ENCODE results near the gene RFX7.

DNA sequence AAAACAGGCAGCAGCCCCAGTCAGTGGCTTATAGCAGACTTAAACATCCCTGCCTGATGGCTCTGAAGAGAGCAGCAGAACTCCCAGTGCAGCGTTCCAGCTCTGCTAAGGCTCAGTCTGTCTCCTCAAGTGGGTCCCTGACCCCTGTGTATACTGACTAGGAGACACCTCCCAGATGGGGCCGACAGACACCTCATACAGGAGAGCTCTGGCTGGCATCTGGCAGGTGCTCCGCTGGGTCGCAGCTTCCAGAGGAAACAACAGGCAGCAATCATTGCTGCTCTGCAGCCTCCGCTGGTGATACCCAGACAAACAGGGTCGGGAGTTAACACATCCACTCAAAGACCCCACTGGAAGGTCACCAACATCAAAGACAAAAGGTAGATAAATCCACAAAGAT, 93.5 kb downstream of the RFX7 start:
- TF ChIP-seq CTCF (IDR thresholded peaks at IDR 0.05) (no peak), EZH2 (IDR thresholded peaks at IDR 0.05; ENCODE audit: borderline replicate concordance, insufficient read depth, low read depth, low read length, poor library complexity, severe bottlenecking) (no peak)
